ENCODE data around the gene NME8. TPM values are rescaled to one million over a fixed set of nuclear protein-coding genes. Genes with fewer than 3 reads are reported as not detected.

NME8 gene
- total and polyA plus RNA-seq, 2 of the 4 experiments (the other 2 are of a cell fraction) = not detected

- TF ChIP-seq, protein P1, sequence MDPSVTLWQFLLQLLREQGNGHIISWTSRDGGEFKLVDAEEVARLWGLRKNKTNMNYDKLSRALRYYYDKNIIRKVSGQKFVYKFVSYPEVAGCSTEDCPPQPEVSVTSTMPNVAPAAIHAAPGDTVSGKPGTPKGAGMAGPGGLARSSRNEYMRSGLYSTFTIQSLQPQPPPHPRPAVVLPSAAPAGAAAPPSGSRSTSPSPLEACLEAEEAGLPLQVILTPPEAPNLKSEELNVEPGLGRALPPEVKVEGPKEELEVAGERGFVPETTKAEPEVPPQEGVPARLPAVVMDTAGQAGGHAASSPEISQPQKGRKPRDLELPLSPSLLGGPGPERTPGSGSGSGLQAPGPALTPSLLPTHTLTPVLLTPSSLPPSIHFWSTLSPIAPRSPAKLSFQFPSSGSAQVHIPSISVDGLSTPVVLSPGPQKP (IDR thresholded peaks at IDR 0.05; ENCODE audit: borderline replicate concordance, low read depth, low read length) = no peak
These were observed 72.7 kb downstream of the NME8 start (continued) for GRCh38 chr7:37920849-37921805.

DNA sequence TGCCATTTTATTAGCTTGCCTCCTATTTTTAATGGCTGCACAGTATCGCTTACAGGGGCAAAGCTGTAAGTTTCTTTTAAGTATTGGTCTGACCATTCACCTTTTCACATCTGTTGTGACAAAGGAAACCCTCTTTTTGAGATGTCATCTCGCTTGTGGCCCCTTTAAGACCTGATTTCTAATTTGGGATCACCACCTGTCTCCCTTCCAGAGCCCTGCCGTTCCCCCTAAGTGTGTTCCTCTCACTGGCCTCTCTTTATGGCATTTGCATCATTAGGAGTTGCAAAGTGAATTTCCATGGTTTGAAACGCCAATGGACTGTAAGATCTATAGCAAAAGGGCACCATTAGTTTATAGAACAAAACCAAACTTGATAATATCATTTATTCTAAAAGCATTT lies 73.5 kb downstream of the NME8 start:
- ChIA-PET POLR2A (ENCODE audit: unreplicated experiment) (no interaction called here), CTCF (interaction anchor here (0.6 kb wide), 1 partner anchor 20 kb away, joined by 3 read pairs; no protein-coding TSS in a partner anchor)
- DNase-seq (no peak), ATAC-seq (ENCODE audit: low read depth) (no peak)
- H3K23ac ChIP-seq (ENCODE audit: low read depth, low read length) = no peak overlapping the region
- H4K8ac ChIP-seq (ENCODE audit: low read depth in 2 of 2, low read length in 2 of 2) = no peak overlapping the region
- H2AK5ac ChIP-seq (ENCODE audit: low read depth, low read length) = no peak overlapping the region
- intact Hi-C loops (cut with micrococcal nuclease) (no loop called here), in situ Hi-C loops (cut with MboI; ENCODE audit: low sequenced_read_pairs) (no loop called here), dilution Hi-C loops (cut with HindIII; ENCODE audit: low sequenced_read_pairs, unreplicated experiment) (no loop called here)
- no peaks in the 10 kb centered on the region for H3K9me3 ChIP-seq (ENCODE audit: control insufficient read depth, insufficient read depth, low read length)
- H2BK15ac ChIP-seq (ENCODE audit: low read depth, low read length) = no peak overlapping the region
- no peak overlapping the region for H3K9ac ChIP-seq (ENCODE audit: low read depth, low read length)
- no peak overlapping the region for H3K27ac ChIP-seq (ENCODE audit: insufficient read depth, low read length)
- no peak overlapping the region for H3K14ac ChIP-seq (replicated peaks; ENCODE audit: low read depth, low read length)
- H2BK5ac ChIP-seq (ENCODE audit: low read depth, low read length, poor library complexity, severe bottlenecking) = no peak overlapping the region
- H3K4me3 ChIP-seq (ENCODE audit: insufficient read depth, low read depth, low read length) = no peak overlapping the region
- no peak overlapping the region for H2AFZ ChIP-seq (replicated peaks; ENCODE audit: low read length, poor library complexity)
- no peaks in the 10 kb centered on the region for H3K9me1 ChIP-seq (ENCODE audit: insufficient read depth, low read length)
- BruUV-seq (replicated peaks) = no TSS peak
- H3K4me2 ChIP-seq (ENCODE audit: low read depth, low read length) = no peak overlapping the region
- no peaks in the 10 kb centered on the region for H4K20me1 ChIP-seq (ENCODE audit: insufficient read depth, low read length)
- H3K79me1 ChIP-seq (ENCODE audit: low read depth in 1 of 2, low read length in 2 of 2) = no peaks in the 10 kb centered on the region
- no peak overlapping the region for H2BK120ac ChIP-seq (ENCODE audit: low read depth, low read length)
- no peaks in the 10 kb centered on the region for H3K4me1 ChIP-seq (ENCODE audit: control insufficient read depth, insufficient read depth, low read length)
- no peak overlapping the region for H4K5ac ChIP-seq (ENCODE audit: low read depth, low read length)
- no peak overlapping the region for H3K4ac ChIP-seq (ENCODE audit: low read depth, low read length)
- H3K18ac ChIP-seq (ENCODE audit: low read depth, low read length) = no peak overlapping the region
- no peak overlapping the region for H4K91ac ChIP-seq (ENCODE audit: insufficient read depth, low read depth, low read length)
- no peak overlapping the region for H2AK9ac ChIP-seq (replicated peaks; ENCODE audit: low read depth, low read length, poor library complexity)
- H2BK20ac ChIP-seq (ENCODE audit: low read depth, low read length) = no peak overlapping the region
- H3K56ac ChIP-seq (ENCODE audit: extremely low read depth, insufficient read depth, low read length) = no peak overlapping the region
- H3K27me3 ChIP-seq (ENCODE audit: control insufficient read depth, insufficient read depth, low read length) = no peaks in the 10 kb centered on the region; the same call in 1 of the 2 replicates
- WGBS, 2 experiments (ENCODE audit: extremely low coverage in 2 of 2, insufficient read length in 1 of 2) = no CpG with 5 or more reads among the region's 4 CpGs
- H3K36me3 ChIP-seq (ENCODE audit: control insufficient read depth, insufficient read depth, low read length) = no peaks in the 10 kb centered on the region
- TF ChIP-seq, protein P2, sequence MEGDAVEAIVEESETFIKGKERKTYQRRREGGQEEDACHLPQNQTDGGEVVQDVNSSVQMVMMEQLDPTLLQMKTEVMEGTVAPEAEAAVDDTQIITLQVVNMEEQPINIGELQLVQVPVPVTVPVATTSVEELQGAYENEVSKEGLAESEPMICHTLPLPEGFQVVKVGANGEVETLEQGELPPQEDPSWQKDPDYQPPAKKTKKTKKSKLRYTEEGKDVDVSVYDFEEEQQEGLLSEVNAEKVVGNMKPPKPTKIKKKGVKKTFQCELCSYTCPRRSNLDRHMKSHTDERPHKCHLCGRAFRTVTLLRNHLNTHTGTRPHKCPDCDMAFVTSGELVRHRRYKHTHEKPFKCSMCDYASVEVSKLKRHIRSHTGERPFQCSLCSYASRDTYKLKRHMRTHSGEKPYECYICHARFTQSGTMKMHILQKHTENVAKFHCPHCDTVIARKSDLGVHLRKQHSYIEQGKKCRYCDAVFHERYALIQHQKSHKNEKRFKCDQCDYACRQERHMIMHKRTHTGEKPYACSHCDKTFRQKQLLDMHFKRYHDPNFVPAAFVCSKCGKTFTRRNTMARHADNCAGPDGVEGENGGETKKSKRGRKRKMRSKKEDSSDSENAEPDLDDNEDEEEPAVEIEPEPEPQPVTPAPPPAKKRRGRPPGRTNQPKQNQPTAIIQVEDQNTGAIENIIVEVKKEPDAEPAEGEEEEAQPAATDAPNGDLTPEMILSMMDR (conservative IDR thresholded peaks at IDR 0.05; ENCODE audit: low read depth, low read length) = no peak
- TF ChIP-seq, protein P3, sequence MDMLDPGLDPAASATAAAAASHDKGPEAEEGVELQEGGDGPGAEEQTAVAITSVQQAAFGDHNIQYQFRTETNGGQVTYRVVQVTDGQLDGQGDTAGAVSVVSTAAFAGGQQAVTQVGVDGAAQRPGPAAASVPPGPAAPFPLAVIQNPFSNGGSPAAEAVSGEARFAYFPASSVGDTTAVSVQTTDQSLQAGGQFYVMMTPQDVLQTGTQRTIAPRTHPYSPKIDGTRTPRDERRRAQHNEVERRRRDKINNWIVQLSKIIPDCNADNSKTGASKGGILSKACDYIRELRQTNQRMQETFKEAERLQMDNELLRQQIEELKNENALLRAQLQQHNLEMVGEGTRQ (IDR thresholded peaks at IDR 0.05; ENCODE audit: low read depth, low read length) = no peak
- no peak for TF ChIP-seq RCOR1 (IDR thresholded peaks at IDR 0.05; ENCODE audit: insufficient replicate concordance, low read length)
- no peak for TF ChIP-seq NFE2L2 (IDR thresholded peaks at IDR 0.05; ENCODE audit: low read depth, low read length)
- no peak for TF ChIP-seq RAD21 (IDR thresholded peaks at IDR 0.05; ENCODE audit: low read length)
- no peak for TF ChIP-seq FOS (IDR thresholded peaks at IDR 0.05; ENCODE audit: low read depth, low read length)
- no peak for TF ChIP-seq CEBPB (IDR thresholded peaks at IDR 0.05; ENCODE audit: low read depth, low read length)
- no peak for TF ChIP-seq POLR2A (IDR thresholded peaks at IDR 0.05; ENCODE audit: low read depth, low read length)
- no peak for TF ChIP-seq RFX5 (IDR thresholded peaks at IDR 0.05; ENCODE audit: low read depth, low read length)
- no peak for TF ChIP-seq MXI1 (IDR thresholded peaks at IDR 0.05; ENCODE audit: borderline replicate concordance, low read depth, low read length)

Measured in IMR-90 (cell line).